GM18868 (cell line): ENCODE data around the gene ZDHHC7.
"Not testable (repeated sequence)": the region's sequence is repeated elsewhere in the genome, so short reads cannot be mapped to it uniquely, and the experiment has no call there.

ENCODE experiments used
- ATAC-seq: cut with Tn5 transposase; IDR thresholded peaks from one replicate; pipeline ENCODE4 v1.9.1; 2021; ENCODE audit warnings: mild to moderate bottlenecking, moderate library complexity; ENCODE audit not compliant: unreplicated experiment

The ZDHHC7 gene

DNA sequence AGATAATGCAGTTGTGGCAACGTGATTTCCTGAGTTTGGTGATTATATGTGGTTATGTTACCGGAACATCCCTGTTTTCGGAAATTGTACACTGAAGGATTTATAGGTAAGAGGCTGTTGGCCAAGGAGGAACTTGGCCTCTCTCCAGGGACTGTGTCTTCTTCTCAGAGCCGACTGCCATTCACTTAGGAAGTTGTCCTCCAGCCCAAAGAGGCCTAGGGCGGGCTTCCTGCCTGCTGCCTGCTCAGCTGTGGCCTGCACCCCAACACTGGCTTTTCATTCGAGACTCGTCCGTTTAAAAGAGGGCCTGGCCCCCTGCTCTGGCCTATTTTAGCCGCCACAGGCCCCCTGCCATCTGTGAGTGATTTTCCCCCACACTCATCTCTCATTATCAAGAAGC, 64.3 kb downstream of the ZDHHC7 start:
- no peak for ATAC-seq

DNA sequence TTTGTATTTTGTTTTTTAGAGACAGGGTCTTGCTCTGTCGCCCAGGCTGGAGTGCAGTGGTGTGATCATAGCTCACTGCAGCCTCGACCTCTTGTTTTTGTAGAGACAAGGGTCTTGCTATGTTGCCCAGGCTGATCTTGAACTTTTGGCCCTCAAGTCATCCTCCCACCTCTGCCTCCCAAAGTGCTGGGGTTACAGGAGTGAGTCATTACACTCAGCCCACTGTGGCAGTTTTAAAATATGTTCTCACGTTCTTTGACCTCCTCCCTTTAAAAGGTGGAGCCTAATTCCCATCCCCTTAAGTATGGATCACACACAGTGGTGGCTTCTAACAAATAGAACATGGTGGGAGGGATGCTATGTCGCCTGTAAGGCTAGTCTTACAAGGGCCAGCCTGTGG, 67.7 kb downstream of the ZDHHC7 start:
- no peak for ATAC-seq

DNA sequence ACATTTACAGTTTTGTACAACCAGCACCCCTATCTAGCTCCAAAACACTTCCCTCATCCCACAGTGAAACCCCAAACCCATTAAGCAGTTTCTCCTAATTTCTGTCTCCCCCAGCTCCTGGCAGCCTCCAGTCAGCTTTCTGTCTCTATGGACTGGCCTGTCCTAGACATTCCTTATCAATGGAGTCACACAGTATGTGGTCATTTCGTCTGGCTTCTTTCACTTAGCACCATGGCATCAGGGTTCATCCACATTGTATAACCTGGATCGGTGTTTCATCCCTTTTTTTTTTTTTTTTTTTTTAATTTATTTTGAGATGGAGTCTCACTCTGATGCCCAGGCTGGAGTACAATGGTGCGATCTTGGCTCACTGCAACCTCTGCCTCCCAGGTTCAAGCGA, 68.5 kb downstream of the ZDHHC7 start:
- no peak for ATAC-seq

DNA sequence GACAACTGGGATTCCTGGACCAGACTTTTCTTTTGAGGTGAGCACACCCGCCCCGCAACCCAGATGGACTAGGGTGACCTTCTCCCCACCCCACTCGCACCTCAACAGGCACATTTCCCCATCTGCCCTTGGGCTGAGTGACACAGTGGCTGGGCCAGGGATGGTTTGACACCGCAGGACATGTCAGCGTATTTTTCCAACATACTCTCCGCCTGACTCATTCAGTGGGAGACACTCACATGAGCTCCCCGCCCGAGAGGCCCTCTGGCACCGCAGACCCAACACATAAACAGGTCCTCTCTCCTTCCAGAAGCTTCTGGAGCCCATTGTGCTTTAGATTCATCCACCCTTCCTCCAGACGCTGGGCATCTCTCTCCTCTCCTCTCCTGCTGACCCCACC, 69.4 kb downstream of the ZDHHC7 start:
- no peak for ATAC-seq

DNA sequence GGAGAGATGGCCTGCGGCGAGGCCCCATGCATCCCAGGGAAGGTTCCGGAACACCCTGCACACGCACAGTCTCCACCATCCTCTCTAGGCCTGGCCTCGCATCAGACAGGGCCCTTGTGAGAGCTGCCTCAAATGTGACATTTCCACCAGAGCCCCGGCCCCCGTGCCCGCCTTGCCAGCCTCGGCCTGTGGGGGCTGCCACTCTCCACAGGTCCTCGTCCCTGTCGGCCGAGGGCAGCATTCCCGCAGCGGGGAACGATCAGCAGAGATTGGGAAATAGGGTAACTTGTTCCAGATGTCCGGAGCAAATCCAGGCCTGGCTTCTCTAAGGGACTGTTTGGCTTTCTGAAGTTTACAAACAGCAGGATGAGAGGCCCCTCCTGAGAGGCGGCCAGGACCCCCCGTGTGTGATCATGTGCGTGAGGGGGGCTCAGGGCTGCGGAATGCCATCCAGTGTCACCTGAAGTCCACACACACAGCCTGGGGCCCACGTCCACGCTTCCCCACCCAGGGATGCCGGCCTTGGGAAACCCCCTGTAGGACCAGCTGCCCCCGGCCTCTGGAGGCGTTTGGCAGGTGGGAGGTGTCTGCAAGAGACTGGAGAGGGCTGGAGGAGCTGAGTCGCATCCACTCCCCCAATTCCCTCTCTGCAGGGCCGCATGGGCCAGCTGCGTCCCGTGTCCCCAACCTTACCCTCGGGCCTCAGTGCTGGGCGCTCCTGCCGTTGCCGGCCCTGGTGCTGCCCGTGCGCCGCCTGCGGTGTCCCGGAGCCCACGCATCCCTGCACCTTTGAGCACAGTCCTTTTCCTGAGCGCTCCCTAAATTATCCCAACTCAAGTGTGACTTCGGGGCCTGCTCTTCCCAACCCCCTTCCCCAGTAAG, 70.4 kb downstream of the ZDHHC7 start:
- no peak for ATAC-seq

DNA sequence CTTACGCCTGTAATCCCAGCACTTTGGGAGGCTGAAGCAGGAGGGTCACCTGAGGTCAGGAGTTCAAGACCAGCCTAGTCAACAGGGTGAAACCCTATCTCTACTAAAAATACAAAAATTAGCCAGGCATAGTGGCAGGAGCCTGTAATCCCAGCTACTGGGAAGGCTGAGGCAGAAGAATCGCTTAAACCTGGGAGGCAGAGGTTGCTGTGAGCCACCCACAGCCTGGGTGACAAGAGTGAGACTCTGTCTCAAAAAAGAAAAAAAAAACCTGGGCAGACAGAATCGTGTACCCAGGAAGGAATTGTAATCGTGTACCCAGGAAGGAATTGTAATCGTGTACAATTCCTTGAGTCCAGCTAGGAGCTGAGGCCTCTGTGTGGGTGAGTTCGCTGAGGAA, 72.7 kb downstream of the ZDHHC7 start:
- ATAC-seq = not testable (repeated sequence)

DNA sequence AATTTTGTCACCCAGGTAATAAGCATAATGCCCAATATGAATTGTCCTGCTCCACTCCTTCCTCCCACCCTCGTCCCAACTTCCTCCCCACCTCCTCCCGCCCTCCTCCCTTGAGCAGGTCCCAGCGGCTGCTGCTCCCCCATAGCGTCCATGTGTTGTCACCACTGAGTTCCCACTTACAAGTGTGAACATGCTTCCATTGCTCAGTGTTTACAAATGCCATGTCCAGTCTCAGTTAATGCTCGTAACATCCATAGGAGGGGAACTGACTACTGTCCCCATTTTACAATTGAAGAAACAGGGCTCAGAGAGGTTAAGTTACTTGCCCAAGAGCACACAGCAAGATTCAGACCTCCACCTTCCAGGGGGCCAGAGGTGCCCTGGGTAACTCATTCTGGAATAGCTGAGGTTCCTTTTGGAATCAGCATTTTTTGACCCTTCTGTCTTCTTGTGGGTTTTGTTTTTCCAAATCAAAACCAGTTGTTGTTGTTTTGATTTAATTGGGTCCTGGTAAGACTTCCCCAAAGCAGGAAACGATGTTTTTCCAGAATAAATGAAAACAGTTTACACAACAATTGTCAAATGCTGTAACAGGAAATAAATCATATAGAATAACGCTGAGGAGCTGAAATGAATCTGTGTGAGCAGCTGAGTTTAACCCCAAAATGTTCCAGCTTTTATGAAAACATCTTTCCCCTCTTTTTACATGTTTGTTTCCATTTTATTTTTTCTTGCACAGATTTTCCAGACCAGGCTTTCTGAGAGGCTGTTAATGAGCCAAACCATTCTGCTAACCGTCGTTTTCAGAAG, 73.9 kb downstream of the ZDHHC7 start:
- no peak for ATAC-seq

DNA sequence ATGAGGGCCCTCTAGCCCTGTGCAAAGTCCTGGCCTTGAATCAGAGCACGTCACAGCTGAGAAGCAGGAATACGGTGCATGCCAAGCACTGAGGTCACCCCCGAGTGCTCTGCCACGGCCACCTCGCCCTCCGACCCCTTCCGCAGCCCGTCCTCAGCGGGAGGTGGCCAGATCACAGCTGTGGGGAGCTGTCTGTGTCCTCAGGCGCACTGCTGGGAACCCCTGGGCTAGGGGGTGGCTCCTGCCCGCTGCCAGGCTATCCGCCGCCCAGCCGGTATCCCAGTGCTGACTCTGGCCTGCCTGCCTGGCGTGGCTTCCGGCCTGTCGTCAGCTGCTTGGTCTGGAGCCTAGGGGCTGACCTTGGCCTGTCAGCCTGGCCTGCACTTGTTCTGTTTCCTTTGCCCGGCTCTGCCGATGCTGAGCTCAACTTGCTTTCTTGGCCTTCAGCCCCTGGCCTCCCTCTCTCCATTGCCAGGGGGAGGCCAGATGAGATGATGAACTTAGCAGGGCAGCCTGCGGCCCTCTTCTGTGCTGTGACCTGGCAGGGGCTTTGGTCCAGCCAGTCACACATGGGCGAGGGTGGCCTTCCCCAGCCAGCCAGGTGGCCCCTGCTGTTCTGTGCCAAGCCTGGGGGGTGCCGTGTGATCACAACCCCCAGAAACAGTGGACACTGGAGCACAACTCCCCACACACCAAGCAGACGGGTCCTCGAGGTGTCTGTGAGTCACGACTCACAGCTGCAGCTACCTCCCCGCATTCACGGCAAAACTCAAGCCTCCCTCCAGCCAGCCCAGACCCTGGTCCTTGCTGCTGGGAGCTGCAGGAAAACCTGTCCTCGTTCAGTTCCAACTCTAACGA, 77.3 kb downstream of the ZDHHC7 start:
- no peak for ATAC-seq

DNA sequence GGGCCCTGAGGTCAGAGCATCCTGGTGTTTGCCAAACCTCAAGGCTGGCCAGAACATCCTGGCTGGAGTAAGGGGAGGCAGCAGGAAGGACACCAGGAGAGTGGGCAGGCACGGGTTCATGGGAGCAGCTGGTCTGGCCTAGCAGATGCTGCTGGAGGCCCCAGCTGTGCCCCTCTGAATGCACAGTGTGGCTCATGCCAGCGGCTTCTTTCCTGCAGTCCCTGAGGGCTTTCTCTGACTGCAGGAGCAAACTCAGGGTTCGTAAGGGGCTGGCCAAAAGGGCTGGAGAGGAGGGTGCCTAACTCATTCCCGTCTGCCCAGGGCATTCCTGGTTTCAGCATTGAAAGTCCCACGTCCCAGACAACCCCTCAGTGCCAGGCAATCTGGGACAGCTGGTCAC, 78.7 kb downstream of the ZDHHC7 start:
- no peak for ATAC-seq

DNA sequence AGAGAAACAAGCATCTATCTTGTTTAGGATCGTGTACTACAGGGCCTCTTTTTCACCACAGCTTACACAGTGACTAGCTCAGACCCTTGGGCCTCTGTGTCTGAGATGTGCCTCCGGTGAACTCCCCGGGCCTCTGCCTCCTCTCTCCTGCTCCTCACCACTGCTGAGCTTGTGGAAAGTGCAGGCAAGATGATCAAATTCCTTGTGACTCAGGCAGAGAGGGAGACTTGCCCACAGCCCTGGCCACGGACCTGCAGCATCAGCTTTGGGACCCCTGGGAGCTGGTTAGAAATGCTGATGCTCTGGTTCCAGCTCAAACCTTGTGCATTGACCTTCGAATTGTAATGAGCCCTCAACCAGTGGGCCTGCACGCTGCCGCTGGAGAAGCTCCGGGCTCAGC, 79.8 kb downstream of the ZDHHC7 start:
- no peak for ATAC-seq

DNA sequence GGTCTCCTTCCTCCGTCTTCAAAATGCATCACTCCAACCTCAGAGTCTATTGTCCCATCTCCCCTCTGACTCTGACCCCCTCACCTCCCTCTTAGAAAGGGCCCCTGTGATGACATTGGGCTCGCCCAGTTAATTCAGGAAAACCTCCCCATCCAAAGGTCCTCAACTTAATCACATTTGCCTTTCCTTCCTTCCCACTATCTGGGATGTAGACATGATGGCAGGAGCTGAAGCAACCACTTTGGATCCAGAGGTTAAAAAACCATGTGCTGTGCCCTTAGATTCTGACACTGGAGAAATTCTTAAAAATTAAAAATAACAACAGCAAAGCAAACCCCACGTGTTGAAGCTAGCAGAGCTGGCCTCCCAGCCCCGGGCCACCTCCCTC, 80.2 kb downstream of the ZDHHC7 start:
- no peak for ATAC-seq

DNA sequence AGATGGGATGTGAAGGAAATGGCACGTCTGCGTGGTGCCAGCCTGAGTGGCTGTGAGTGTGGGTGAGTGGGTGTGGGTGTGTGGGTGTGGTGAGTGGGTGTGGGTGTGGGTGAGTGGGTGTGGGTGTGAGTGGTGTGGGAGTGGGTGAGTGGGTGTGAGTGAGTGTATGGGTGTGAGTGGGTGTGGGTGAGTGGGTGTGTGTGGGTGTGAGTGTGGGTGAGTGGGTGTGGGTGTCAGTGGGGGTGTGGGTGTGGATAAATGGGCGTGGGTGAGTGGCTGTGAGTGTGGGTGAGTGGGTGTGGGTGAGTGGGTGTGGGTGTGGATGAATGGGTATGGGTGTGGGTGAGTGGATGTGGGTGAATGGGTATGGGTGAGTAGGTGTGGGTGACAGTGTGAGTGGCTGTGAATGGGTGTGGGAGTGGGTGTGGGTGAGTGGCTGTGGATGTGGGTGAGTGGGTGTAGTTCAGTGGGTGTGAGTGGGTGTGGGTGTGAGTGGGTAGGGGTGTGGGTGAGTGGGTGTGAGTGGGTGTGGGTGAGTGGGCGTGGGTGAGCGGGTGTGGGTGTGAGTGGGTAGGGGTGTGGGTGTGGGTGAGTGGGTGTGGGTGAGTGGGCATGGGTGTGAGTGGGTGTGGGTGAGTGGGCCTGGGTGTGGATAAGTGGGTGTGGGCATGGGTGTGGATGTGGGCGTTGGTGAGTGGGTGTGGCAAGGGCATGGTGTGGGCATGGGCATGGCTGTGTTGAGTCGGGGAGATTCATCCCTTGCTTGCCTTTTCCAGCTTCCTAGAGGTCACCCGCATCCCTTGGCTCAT, 80.8 kb downstream of the ZDHHC7 start:
- ATAC-seq = no peak

DNA sequence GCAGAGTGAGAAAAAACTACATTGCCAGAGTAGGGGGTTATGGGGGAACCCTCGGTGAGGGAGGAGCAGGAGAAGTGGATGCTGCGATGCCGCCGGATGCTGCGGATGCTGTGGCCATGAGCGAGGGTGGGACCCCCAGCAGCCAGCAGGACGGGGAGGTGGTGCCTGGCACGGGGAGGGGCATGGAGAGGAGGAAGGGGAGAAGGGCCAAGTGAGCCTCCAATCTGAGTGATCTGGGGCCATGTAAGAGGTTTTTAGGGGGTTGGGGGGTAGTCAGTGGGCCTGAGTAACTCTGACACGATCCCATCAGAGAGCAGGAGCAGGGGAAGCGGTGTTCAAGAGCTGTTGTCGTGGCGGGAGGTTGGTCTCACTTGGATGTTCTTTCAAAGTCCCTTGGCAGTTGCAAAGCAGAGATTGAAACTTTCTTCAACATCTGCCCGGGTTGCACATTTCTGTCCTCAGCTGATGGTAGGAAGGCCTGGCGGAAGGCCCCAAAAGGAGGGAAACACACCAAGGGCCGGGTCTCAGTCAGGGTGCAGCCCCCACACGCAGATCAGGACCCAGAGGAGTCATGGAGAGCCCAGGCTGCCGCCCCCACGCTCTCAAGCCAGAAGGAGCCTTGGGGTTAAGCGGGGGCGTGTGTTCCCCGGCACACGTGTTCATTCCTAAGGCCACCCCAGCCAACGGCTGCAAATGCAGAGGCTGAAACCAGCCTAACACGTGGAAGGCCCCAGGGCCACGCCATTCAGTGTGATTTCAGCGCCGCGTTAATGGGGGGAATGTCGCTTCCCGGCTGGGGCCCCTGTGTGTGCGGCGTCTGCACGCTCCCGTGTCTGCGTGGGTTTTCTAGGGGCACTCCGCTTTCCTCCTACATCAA, 81.7 kb downstream of the ZDHHC7 start:
- no peak for ATAC-seq

DNA sequence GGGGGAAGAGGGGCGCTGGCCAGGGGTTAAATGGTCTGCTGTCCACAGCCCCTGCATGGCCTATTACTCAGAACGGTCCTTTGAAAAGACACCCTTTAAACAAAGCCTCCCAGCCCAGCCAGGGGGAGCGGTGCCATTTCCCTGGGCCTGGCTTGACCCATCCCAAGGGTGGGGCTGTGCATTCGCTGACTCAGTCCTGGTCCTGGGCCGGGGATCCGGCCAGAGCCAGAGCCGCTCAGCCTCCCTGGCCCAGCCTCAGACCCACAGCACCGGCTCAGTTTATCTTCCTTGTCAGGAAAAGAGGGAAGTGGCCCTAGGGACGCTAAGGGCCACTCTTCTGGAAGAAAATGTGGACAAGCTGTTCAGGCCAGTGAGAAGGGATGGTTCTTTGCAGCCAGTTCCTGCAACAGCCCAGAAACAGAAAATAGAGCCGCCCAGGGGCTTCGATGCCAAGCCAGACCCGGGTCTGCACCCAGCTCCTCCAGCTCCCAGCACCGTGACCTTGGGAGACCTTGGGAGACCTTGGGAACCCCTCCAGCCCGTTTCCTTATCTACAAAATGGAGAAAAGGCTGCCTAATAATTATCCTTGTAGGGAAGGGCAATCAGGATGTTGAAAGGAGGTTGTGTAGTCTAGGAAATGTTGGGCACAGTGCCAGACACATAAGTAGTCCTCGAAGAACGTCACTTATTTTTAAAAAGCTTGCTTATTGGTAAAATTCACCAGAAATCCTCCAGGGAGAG, 82.5 kb downstream of the ZDHHC7 start:
- no peak for ATAC-seq

DNA sequence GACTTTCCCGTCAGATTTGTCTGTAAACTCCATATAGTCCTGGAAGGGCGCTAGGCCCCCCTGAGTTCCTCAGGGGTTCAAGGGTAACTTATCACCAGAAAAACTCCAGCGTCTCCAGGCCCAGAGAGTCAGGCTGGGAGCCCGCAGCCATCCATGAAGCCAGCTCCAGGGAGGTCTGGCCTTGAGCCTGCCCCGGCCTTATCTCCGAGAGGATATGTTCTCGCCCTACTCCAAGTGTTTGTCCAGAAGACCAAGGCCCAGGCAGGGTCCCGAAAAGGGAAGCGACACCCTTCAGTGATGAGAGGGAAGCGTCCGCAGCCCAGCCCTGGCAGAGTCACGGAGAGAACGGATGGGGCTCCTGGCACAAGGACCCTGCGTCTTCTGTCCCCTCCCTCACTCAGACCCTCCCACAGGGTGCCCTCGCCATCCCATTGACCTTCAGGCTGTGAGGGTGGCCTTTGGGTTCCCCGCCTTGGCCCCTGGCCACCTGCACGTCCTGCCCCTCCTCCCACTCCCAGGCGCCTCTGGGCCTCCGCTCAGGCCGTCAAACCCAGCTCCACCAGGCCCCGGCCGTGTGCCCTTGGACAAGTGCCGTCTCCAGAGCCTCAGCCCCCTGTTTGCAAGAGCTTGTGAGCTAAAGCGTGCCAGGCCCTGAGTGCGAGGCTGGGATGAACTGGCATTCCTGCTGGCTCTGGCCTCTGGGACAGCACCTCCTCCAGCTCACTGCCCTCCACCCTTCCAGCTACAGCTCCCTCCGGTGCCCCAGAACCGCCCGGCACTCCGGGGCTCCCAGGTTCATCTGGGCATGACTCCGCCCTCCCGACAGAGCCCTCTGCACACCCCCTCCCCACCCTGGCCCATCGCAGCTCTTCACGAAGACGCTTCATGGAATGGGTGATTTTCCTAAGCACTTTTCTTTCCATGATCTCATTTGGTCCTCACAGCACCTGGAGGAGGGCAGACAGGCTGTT, 83.4 kb downstream of the ZDHHC7 start:
- ATAC-seq = no peak

DNA sequence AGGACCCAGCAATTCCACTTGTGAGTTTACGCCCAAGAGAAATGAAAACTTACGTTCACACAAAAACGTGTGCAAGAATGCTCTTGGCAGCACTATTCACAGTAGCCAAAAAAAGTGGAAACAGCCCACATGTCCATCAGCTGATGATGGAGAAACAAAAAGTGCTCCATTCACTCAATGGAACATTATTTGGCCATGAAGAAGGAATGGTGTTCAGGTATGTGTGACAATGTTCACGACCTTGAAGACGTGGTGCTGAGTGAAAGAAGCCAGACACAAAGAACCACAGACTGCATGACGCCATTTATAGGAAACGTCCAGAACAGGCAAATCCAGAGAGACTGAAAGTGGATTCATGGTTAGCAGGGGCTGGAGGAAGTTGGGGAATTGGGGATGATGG, 84.9 kb downstream of the ZDHHC7 start:
- ATAC-seq = no peak

DNA sequence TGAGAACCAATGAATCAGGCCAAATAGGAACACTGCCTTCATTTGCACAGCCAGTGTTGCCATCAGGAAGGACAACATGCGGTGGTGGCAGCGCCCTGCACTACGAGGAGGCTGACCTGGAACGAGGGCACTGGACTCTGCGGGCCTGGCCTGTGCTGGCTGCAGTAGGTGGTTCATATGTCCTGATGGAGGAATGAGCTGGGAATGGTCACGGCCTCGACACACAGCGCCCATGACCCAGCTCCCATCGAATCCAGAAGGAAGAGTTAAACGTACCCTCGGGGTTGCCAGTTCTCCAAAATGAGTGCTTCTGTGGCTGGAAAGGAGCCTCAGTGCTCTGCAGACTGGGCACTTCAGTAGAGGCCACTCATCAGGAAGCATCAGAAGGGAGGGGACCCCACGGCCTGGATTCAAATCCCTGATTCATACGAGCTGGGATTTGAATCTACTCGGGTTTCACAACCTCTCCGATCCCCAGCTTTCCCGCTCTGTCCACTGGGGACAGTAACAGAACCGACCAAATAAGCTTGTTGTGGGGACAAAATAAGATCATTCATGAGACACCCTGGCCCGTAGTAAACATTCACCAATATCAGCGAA, 85.5 kb downstream of the ZDHHC7 start:
- ATAC-seq = no peak
